Neural cell (in vitro differentiated cells): ENCODE data around the gene RAI14. TPM values are rescaled to one million over a fixed set of nuclear protein-coding genes. Genes with fewer than 3 reads are reported as not detected.

Experiments
- H2AFZ ChIP-seq: fragments of 200-600, 300-800 bp; sonication (generic), shearing (Covaris generic); 2 replicates; pipeline ENCODE4 v1.6.0; 2014; ENCODE audit warnings: low read depth, mild to moderate bottlenecking, antibody characterized with exemption, low read length, moderate library complexity
- H3F3A ChIP-seq: fragments of 200-600 bp; shearing (Covaris generic); 2 replicates; pipeline ENCODE4 v1.6.1; 2016; ENCODE audit warnings: mild to moderate bottlenecking, moderate library complexity, mixed read lengths, antibody characterized with exemption, low read length; ENCODE audit not compliant: insufficient read depth, poor library complexity, severe bottlenecking
- H3K27ac ChIP-seq: fragments of 200-600, 300-800 bp; sonication (generic), shearing (Covaris generic); 2 replicates; pipeline ENCODE4 v1.5.1; 2014; ENCODE audit warnings: mild to moderate bottlenecking, low read length, moderate library complexity
- H3K27me3 ChIP-seq: fragments of 300-800, 200-600 bp; sonication (generic), shearing (Covaris generic); 2 replicates; pipeline ENCODE4 v1.6.0; 2014; ENCODE audit warnings: mild to moderate bottlenecking, low read depth, low read length, moderate library complexity; ENCODE audit not compliant: insufficient read depth
- H3K36me3 ChIP-seq: fragments of 300-800, 200-600 bp; sonication (generic), shearing (Covaris generic); 2 replicates; pipeline ENCODE4 v1.5.1; 2014; ENCODE audit warnings: mild to moderate bottlenecking, antibody characterized with exemption, low read length, moderate library complexity; ENCODE audit not compliant: insufficient read depth
- H3K4me2 ChIP-seq: fragments of 300-800, 200-600 bp; sonication (generic), shearing (Covaris generic); 2 replicates; pipeline ENCODE4 v1.6.0; 2014; ENCODE audit warnings: mild to moderate bottlenecking, low read length
- H3K4me3 ChIP-seq: fragments of 300-800, 200-600 bp; sonication (generic), shearing (Covaris generic); 2 replicates; pipeline ENCODE4 v1.5.1; 2014; ENCODE audit warnings: mild to moderate bottlenecking, low read length, moderate library complexity
- H3K79me2 ChIP-seq: fragments of 200-600 bp; shearing (Covaris generic); replicated peaks from 2 replicates; pipeline ENCODE4 v1.6.0; 2014; ENCODE audit warnings: mild to moderate bottlenecking, low read length, moderate library complexity; ENCODE audit not compliant: insufficient read depth
- H3K9ac ChIP-seq: fragments of 300-800, 200-600 bp; sonication (generic), shearing (Covaris generic); 2 replicates; pipeline ENCODE4 v1.6.1; 2016; ENCODE audit warnings: mild to moderate bottlenecking, low read length, mixed read lengths
- H3K9me2 ChIP-seq: fragments of 200-600 bp; shearing (Covaris generic); 2 replicates; pipeline ENCODE4 v1.6.1; 2016; ENCODE audit warnings: mild to moderate bottlenecking, low read length, mixed read lengths; ENCODE audit not compliant: insufficient read depth
- H3K9me3 ChIP-seq: fragments of 200-600, 300-800 bp; sonication (generic), shearing (Covaris generic); 2 replicates; pipeline ENCODE4 v1.6.1; 2016; ENCODE audit warnings: mild to moderate bottlenecking, mixed run types, low read length, moderate library complexity, mixed read lengths
- H4K20me1 ChIP-seq: fragments of 200-600 bp; shearing (Covaris generic); 2 replicates; pipeline ENCODE4 v1.6.1; 2016; ENCODE audit warnings: mild to moderate bottlenecking, mixed run types; ENCODE audit not compliant: insufficient read depth
- CTCF ChIP-seq: fragments of 450-650 bp; IDR thresholded peaks from 2 replicates; pipeline ENCODE4 v1.5.1; 2014; ENCODE audit warnings: antibody characterized with exemption, mild to moderate bottlenecking, moderate library complexity; ENCODE audit not compliant: poor library complexity, severe bottlenecking
- EP300 ChIP-seq: fragments of 450-650 bp; conservative IDR thresholded peaks from 2 replicates; pipeline ENCODE4 v1.6.1; 2014; ENCODE audit warnings: antibody characterized with exemption, mild to moderate bottlenecking, moderate library complexity; ENCODE audit not compliant: poor library complexity, severe bottlenecking
- POLR2AphosphoS5 ChIP-seq: IDR thresholded peaks from 2 replicates; pipeline ENCODE4 v1.6.1; 2012
- RAD21 ChIP-seq: fragments of 450-650 bp; conservative IDR thresholded peaks from 2 replicates; pipeline ENCODE4 v1.6.1; 2014; ENCODE audit warnings: antibody characterized with exemption, mild to moderate bottlenecking, moderate library complexity
- TAF1 ChIP-seq: IDR thresholded peaks from 2 replicates; pipeline ENCODE4 v1.6.1; 2012; ENCODE audit warnings: low read depth
- polyA plus RNA-seq: library from polyadenylated mRNA; depleted of rRNA; stranded (reverse); fragments of >200 nt; gene quantifications from 2 replicates; pipeline ENCODE4 v1.2.3, GENCODE V29; 2014
- TF ChIP-seq, protein P1 (sequence below): IDR thresholded peaks from 2 replicates; pipeline ENCODE4 v1.6.1; 2012; ENCODE audit warnings: borderline replicate concordance

RAI14 gene
- polyA plus RNA-seq, 1 donor from 2014 or later: 7.8 TPM

GRCh38 chr5:34687269-34688011, 31.3 kb downstream of the RAI14 start:
- Histone ChIP-seq H4K20me1 (no peaks in the 10 kb centered on the region), H3K9me2 (no peaks in the 10 kb centered on the region), H3K36me3 (no peaks in the 10 kb centered on the region), H3K9me3 (no peaks in the 10 kb centered on the region), H3K27ac (peak overlapping the region; percentile 18), H3K4me2 (no peak overlapping the region), H3K79me2 (peaks cover 15% of the 10 kb centered on the region), H3K9ac (no peak overlapping the region), H2AFZ (no peak overlapping the region), H3K27me3 (no peaks in the 10 kb centered on the region), H3K4me3 (peak overlapping the region; percentile 7), H3F3A (peaks cover 7% of the 10 kb centered on the region)
- TF ChIP-seq EP300: no peak
- TF ChIP-seq, protein P1, sequence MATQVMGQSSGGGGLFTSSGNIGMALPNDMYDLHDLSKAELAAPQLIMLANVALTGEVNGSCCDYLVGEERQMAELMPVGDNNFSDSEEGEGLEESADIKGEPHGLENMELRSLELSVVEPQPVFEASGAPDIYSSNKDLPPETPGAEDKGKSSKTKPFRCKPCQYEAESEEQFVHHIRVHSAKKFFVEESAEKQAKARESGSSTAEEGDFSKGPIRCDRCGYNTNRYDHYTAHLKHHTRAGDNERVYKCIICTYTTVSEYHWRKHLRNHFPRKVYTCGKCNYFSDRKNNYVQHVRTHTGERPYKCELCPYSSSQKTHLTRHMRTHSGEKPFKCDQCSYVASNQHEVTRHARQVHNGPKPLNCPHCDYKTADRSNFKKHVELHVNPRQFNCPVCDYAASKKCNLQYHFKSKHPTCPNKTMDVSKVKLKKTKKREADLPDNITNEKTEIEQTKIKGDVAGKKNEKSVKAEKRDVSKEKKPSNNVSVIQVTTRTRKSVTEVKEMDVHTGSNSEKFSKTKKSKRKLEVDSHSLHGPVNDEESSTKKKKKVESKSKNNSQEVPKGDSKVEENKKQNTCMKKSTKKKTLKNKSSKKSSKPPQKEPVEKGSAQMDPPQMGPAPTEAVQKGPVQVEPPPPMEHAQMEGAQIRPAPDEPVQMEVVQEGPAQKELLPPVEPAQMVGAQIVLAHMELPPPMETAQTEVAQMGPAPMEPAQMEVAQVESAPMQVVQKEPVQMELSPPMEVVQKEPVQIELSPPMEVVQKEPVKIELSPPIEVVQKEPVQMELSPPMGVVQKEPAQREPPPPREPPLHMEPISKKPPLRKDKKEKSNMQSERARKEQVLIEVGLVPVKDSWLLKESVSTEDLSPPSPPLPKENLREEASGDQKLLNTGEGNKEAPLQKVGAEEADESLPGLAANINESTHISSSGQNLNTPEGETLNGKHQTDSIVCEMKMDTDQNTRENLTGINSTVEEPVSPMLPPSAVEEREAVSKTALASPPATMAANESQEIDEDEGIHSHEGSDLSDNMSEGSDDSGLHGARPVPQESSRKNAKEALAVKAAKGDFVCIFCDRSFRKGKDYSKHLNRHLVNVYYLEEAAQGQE: no peak

DNA sequence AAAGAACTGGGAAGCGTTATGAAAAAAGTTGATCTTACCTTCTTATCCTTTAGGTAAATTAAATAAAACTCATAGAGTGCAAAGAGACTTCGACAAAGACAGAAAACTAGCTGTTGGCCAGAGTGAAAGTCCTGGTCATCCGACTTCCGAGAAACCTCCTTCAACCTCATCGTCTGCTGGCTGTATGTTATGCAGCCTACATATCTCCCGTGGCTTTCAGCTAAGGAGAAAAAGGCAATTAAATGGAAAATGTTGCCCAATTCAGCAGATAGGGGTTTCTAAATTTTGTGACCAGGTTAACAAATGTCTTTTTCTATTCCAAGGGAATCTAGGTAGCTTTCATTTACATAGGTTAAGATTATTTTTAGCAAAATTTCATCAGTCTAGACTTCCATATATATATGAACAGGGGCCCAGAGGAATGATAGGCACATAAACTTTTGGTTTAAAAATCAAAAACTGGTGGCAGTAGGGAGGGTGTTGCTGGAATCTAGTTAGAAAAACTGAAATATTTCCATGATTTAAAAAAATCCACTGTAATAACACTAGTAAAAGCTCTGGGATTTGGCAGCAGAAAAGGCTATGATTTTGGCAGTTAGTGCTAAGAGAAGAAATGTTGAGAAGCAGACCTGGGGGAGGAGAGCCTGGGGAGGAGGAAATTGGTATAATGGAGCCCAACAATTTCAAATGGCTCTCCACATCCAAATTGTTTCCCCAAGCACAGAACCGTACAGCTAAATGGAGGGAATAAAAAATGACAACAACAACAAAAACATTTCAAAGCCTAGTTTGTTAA, 32.1 kb downstream of the RAI14 start:
- Histone ChIP-seq H3K36me3 (no peaks in the 10 kb centered on the region), H4K20me1 (no peaks in the 10 kb centered on the region), H2AFZ (no peak overlapping the region)

More for the DNA sequence above, 32.1 kb downstream of the RAI14 start:
- Histone ChIP-seq H3K9me3 (no peaks in the 10 kb centered on the region), H3K4me2 (no peak overlapping the region), H3K4me3 (peak overlapping the region; percentile 7), H3K9ac (no peak overlapping the region), H3K27me3 (no peaks in the 10 kb centered on the region), H3F3A (peaks cover 7% of the 10 kb centered on the region), H3K27ac (peak overlapping the region; percentile 18), H3K9me2 (no peaks in the 10 kb centered on the region), H3K79me2 (peaks cover 12% of the 10 kb centered on the region)
- TF ChIP-seq RAD21: no peak
- TF ChIP-seq CTCF: no peak
- TF ChIP-seq EP300: no peak
- TF ChIP-seq TAF1: no peak
- TF ChIP-seq POLR2AphosphoS5: no peak
